Measurements from ENCODE around the gene YTHDC2.

YTHDC2 gene

DNA sequence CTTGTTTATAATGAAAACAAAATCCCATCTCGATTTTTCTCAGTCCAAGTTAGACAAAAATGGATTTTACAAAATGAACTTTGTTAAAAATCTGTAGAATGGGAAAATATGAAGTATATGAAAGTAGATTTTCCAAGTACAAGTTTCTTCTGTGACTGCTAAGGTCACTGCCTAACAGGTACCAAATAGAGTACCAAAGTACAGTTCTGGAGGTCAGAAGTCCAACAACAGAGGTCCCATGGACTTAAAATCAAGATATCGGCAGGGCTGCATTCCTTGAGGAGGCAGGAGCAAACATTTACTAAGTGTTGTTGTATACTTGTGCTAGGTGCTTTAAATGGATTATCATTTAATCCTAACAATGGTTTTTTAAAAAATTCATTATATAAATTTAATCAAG is 5.9 kb downstream of the YTHDC2 start:
- no peak for FAIRE-seq
- no peak for DNase-seq (ENCODE audit: low spot score)

DNA sequence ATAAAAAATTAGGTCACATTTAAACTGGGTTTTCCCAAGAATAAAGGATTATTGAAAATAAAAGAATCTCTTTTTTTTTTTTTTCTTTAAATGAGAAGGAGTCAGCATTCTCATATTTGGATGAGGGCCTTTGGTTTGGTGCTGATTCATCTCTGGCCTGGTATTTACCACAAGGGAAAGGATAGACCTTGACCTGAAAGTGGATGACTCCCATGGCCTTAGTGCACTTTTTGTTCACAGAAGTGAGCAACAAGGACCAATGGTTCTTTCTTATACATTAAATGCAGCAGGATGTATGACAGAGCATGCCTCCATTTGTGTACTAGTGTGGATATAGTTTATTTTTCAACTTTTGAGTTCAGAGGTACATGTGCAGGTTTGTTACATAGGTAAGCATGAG is 6.9 kb downstream of the YTHDC2 start:
- peak; percentile 50 for DNase-seq (ENCODE audit: low spot score)
- peak; percentile 92 for FAIRE-seq

GRCh38 chr5:113520899-113521298 is 7.4 kb downstream of the YTHDC2 start:
- FAIRE-seq (no peak), DNase-seq (ENCODE audit: low spot score) (no peak)

GRCh38 chr5:113523168-113523567 is 9.7 kb downstream of the YTHDC2 start:
- FAIRE-seq, result peak; percentile 77
- no peak for DNase-seq (ENCODE audit: low spot score)

DNA sequence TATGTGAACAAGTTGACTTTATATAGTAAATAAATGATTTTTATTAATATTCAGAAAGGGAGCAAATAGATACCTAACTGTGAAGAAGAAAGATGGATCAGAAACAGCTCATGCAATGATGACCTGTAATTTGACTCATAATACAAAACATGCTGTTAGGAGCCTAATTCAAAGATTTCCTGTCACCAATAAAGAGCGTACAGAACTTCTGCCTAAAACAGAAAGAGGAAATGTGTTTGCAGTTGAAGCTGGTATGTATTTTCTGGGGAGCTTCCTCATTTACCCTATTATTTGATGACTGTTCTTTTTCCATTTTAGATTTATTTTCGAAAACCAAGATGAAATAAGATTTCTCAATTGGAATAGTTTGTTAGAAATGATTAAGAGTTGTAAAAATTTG is 11.4 kb downstream of the YTHDC2 start:
- DNase-seq (ENCODE audit: low spot score), result no peak
- no peak for FAIRE-seq

- FAIRE-seq (no peak), DNase-seq (ENCODE audit: low spot score) (no peak)
Observed at GRCh38 chr5:113526421-113526820, 12.9 kb downstream of the YTHDC2 start.

GRCh38 chr5:113527746-113528145 is 14.3 kb downstream of the YTHDC2 start:
- FAIRE-seq (no peak), DNase-seq (ENCODE audit: low spot score) (no peak)

DNA sequence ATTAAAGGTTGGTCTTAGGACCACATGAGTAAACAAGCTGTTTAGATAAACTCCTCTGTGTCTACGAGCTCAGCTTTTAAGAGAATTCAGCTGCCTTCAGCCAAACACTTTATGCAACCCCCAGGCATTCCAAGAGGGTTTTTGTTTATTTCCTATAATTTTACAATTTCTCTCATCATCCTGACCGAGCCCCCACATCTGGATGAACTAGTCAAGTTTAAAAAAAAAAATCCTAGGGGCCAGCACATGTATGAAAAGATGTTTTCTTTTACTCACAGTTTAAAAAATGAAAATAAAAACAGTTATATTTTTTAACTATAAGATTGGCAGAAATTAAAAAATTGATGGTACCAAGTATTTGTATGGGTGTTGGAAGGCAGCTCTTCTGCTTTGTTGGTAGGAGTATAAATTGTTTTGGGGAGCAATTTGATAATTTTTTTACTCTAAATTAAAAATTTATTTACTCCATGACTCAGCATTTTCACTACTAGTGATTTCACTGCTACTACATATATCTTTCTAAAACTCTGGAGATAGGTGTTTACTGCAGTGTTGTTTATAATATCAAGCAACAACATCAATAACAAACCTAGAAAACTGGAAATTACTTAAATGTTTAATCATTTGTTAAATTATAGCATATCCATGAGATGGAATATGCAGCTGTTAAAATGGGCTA is 18.1 kb downstream of the YTHDC2 start:
- no peak for DNase-seq (ENCODE audit: low spot score)
- FAIRE-seq, result no peak

- DNase-seq (ENCODE audit: low spot score) (no peak), FAIRE-seq (no peak)
Observed at GRCh38 chr5:113538313-113538712, 24.8 kb downstream of the YTHDC2 start.

- FAIRE-seq (no peak), DNase-seq (ENCODE audit: low spot score) (no peak)
Observed at GRCh38 chr5:113546703-113547183, 33.2 kb downstream of the YTHDC2 start.

- peak; percentile 25 for FAIRE-seq
- DNase-seq (ENCODE audit: low spot score), result no peak
Observed at GRCh38 chr5:113548396-113548795, 34.9 kb downstream of the YTHDC2 start.

DNA sequence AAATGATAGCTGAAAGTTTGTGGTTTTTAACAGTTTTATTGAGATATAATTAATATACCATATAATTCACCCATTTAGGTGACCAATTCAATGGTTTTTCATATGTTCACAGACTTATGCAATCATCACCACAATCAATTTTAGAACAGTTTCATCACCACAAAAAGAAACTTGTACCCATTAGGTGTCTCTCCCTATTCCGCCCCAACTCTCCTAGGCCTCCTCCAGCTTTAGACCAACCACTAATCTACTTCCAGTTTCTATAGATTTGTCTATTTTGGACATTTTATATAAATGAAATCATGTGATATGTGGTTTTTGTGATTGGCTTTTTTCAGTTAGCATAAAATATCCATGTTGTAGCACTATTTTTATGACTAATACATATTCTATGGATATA is 38.6 kb downstream of the YTHDC2 start:
- FAIRE-seq, result no peak
- DNase-seq (ENCODE audit: low spot score), result no peak

- DNase-seq (ENCODE audit: low spot score) (no peak), FAIRE-seq (no peak)
Observed at GRCh38 chr5:113552620-113553019, 39.1 kb downstream of the YTHDC2 start.

DNA sequence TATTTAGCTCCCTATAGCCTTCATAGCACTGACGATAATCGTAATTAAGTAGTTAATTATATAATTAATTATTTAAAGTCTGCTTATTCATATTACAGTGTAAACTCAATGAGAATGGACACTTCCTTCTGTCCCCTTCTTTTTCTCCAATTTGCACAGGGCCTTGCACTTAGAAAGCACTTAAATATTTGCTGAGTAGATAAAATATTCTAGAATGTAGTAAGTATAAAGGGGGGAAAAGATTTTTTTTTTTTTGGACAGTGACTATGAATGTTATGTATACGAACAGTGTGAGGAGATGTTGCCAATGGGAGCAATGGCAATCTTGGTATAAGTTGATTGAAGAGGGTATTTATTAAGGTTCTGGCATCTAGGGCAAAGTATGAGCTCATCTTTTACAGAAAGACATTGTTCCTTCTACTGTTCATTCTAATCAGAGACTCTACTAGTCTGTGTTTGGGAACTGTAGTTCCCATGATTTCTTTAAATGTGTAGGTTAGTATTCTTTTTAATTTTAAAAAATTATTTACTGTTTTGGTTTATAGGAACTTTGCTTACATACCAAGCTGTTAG is 49.4 kb downstream of the YTHDC2 start:
- DNase-seq (ENCODE audit: low spot score) (no peak), FAIRE-seq (no peak)

DNA sequence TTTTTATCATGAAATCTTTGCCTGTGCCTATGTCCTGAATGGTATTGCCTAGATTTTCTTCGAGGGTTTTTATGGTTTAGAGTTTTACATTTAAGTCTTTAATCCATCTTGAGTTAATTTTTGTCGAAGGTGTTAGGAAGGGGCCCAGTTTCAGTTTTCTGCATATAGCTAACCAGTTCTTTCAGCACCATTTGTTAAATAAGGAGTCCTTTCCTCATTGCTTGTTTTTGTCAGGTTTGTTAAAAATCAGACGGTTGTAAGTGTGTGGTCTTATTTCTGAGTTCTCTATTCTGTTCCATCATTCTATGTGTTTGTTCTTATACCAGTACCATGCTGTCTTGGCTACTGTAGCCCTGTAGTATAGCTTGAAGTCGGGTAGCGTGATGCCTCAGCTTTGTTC is 55.9 kb downstream of the YTHDC2 start:
- DNase-seq (ENCODE audit: low spot score), result no peak
- no peak for FAIRE-seq

- DNase-seq (ENCODE audit: low spot score), result no peak
- no peak for FAIRE-seq
Observed at GRCh38 chr5:113572716-113573115, 59.2 kb downstream of the YTHDC2 start.

- DNase-seq (ENCODE audit: low spot score) (peak; percentile 81), FAIRE-seq (peak; percentile 93)
Observed at GRCh38 chr5:113574417-113574816, 60.9 kb downstream of the YTHDC2 start.

DNA sequence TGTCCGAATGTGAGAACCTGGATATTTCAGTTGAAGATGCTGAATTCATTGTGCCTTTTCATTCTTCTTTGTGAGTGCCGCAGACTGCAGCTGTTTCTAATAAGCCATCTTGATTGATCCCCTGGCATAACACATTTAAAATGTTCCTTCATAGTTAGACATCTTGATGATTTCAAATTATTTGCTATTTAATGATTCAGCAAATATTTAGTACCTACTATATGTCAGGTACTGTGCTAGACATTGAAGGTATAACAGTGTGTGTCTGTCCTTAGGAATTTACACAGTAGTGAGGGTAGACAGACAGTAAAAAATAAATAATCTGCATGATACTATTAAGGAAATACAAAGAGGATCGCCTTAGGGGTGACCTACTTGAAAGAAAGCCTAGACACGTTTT is 61.6 kb downstream of the YTHDC2 start:
- DNase-seq (ENCODE audit: low spot score) (no peak), FAIRE-seq (no peak)

DNA sequence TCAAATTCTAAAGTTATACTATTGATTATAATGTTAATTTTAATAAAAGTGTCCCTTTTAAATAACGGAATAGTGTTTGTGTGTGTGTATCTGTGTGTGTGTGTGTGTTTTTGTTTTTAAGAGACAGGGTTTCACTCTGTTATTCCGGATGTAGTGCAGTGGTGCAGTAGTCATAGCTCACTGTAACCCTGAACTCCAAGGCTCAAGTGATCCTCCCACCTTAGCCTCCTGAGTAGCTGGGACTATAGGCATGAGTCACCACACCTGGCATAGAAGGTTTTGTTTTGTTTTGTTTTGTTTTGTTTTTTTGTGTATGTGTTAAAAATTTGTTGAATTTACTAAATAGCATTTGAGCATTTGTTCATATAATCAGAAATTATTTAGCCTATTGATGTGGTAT is 64.6 kb downstream of the YTHDC2 start:
- FAIRE-seq (no peak), DNase-seq (ENCODE audit: low spot score) (no peak)

GRCh38 chr5:113581388-113581787 is 67.9 kb downstream of the YTHDC2 start:
- no peak for DNase-seq (ENCODE audit: low spot score)
- FAIRE-seq, result no peak

DNA sequence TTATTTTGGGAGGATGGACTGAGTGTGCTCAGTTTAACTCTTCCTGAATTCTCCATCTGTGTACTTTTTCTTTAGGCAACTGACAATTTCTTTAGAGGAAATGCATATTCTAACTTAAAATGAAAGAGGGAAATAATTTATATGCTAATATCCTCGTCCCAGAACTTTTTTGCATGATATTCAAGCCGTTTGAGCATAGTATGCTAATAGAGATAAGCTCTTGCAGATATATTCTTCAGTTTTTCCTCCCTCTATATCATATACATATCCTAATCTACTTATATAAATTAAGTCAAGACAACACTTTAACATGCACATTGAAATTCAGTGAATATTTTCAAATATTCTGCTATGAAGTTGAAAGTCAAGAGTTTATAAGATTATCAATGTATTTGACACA is 84.7 kb downstream of the YTHDC2 start:
- DNase-seq (ENCODE audit: low spot score) (no peak), FAIRE-seq (no peak)

DNA sequence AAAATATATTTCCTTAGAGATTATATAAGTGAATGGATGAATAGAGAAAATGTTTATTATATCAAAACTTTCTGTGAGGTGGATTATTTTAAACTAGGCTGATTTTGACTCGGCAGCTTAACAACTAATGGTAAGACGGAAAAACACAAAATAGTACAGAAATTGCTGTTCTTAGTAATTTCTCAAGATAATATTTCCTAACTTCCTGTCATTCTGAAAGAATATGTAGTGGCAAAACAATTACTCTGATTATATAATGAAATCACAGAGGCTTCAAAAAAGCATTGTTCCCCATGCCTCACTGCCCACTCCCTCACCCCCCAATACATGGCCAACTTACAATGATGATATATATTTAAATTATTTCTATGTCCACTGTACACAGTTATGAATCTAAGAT is 85.4 kb downstream of the YTHDC2 start:
- DNase-seq (ENCODE audit: low spot score), result no peak
- no peak for FAIRE-seq

GRCh38 chr5:113600255-113600905 is 86.9 kb downstream of the YTHDC2 start:
- FAIRE-seq (no peak), DNase-seq (ENCODE audit: low spot score) (no peak)

All from RCC 7860 (cell line).